Measurements from ENCODE around the gene OR1K1. TPM values are rescaled to one million over a fixed set of nuclear protein-coding genes. Genes with fewer than 3 reads are reported as not detected.

Gene OR1K1
- total and polyA plus RNA-seq, 10 of the 15 experiments (the other 5 are each of a cell fraction or from before 2014, with no cell fraction given) = not detected

DNA sequence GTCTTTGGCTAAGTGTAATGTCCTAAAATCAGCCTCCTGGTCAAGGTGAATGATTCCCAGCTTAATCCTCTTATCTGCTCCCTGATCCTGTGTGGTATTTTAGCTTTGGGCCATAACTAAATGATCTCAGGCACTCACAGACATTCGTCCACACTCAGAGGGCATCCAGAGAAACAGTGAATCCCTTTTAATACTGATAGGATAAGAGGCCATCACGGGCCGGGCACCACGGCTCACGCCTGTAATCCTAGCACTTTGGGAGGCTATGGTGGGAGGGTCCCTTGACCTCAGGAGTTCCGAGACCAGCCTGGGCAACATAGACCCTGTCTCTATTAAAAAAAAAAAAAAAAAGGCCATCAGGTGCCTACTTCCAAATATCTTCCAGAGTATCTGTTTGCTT, 22.1 kb downstream of the OR1K1 start (continued):
- TF ChIP-seq REST (IDR thresholded peaks at IDR 0.05; ENCODE audit: low read depth, low read length) = no peak
- no peak for TF ChIP-seq KAT2A (conservative IDR thresholded peaks at IDR 0.05; ENCODE audit: control insufficient read depth, low read depth, low read length)

- no peak for TF ChIP-seq POLR2AphosphoS2 (IDR thresholded peaks at IDR 0.05; ENCODE audit: low read depth, low read length)
- ChIA-PET RAD21 (ENCODE audit: unreplicated experiment) (no interaction called here), POLR2A (no interaction called here), SMC1A (ENCODE audit: uncharacterized antibody, unreplicated experiment) (interaction anchor here (0.6 to 1.5 kb wide), 3 partner anchors 12 to 168 kb away, joined by 3 to 4 read pairs (median 3); no protein-coding TSS in a partner anchor), CTCF (interaction anchor here (0.7 to 1.1 kb wide), 3 partner anchors 13 to 724 kb away, joined by 3 to 5 read pairs (median 3); no protein-coding TSS in a partner anchor)
- no peak overlapping the region for H3K27ac ChIP-seq (ENCODE audit: control insufficient read depth, insufficient read depth)
- in situ Hi-C loops (cut with MboI) = no loop called here
- DNase-seq (ENCODE audit: low read depth, low spot score) = no peak
- H4K20me1 ChIP-seq (ENCODE audit: control insufficient read depth, insufficient read depth) = no peaks in the 10 kb centered on the region; the same call in 1 of the 2 replicates
- no peak overlapping the region for H3K4me3 ChIP-seq
- no peak for ATAC-seq
- H3K9ac ChIP-seq (ENCODE audit: control insufficient read depth, insufficient read depth, low read length) = no peak overlapping the region
- H3K4me1 ChIP-seq (ENCODE audit: control insufficient read depth, insufficient read depth, low read length) = no peaks in the 10 kb centered on the region
- no peak for FAIRE-seq
- H3K27me3 ChIP-seq (replicated peaks in 1 of 2; ENCODE audit: control insufficient read depth in 2 of 2, insufficient read depth in 2 of 2, low read length in 1 of 2) = no peaks in the 10 kb centered on the region
- H3K79me2 ChIP-seq (ENCODE audit: control insufficient read depth, insufficient read depth, low read length) = peaks cover 14% of the 10 kb centered on the region
- intact Hi-C loops (cut with micrococcal nuclease; ENCODE audit: unreplicated experiment) = no loop called here
- no peak overlapping the region for H3K4me2 ChIP-seq (ENCODE audit: control insufficient read depth, insufficient read depth)
- no peak overlapping the region for H2AFZ ChIP-seq (ENCODE audit: control insufficient read depth, low read depth, low read length)
- no peaks in the 10 kb centered on the region for H3K9me3 ChIP-seq (replicated peaks; ENCODE audit: control insufficient read depth, insufficient read depth, low read length)
- WGBS (ENCODE audit: insufficient coverage, insufficient replicate concordance, low lambda C conversion rate, missing lambda C conversion rate) = 97% methylated on average over 4 of the region's 4 CpGs
- peaks cover 8 to 20% of the 10 kb centered on the region in 2 experiments for H3K36me3 ChIP-seq (ENCODE audit: control insufficient read depth in 2 of 2, insufficient read depth in 2 of 2, low read length in 1 of 2)
- no TSS peak for BruUV-seq (replicated peaks)
These were observed 23.0 kb downstream of the OR1K1 start for GRCh38 chr9:122822938-122823337.

Data from GM12878 (cell line).